GM19438 (cell line): ENCODE data around the gene RELL1.
"Not testable (repeated sequence)": the region's sequence is repeated elsewhere in the genome, so short reads cannot be mapped to it uniquely, and the experiment has no call there.

Experiments
- ATAC-seq: cut with Tn5 transposase; IDR thresholded peaks from one replicate; pipeline ENCODE4 v1.9.1; 2021; ENCODE audit warnings: low read depth; ENCODE audit not compliant: unreplicated experiment

The RELL1 gene

GRCh38 chr4:37693450-37694190 lies 7.4 kb upstream of the RELL1 start:
- ATAC-seq, result no peak

- ATAC-seq, result no peak
Measured at GRCh38 chr4:37693030-37693429, 6.9 kb upstream of the RELL1 start.

DNA sequence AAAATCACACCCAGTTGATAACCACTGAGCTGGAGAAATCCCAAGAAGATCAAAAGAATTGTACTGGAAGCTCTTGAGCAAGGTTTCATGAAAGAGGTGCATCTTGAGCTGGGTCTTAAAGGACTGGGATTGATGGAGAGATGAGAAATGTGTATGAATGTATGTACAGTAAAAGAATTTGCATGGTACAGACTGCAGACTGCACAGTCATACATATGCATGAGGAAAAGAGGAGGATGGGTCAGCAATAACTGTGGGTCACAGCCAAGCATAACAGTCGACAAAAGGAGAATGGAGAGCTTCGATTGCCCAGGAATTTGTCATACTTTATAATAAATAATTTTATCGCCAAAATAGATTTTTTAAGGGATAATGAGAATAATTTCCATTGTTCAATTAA lies 4.8 kb upstream of the RELL1 start:
- ATAC-seq, result no peak

DNA sequence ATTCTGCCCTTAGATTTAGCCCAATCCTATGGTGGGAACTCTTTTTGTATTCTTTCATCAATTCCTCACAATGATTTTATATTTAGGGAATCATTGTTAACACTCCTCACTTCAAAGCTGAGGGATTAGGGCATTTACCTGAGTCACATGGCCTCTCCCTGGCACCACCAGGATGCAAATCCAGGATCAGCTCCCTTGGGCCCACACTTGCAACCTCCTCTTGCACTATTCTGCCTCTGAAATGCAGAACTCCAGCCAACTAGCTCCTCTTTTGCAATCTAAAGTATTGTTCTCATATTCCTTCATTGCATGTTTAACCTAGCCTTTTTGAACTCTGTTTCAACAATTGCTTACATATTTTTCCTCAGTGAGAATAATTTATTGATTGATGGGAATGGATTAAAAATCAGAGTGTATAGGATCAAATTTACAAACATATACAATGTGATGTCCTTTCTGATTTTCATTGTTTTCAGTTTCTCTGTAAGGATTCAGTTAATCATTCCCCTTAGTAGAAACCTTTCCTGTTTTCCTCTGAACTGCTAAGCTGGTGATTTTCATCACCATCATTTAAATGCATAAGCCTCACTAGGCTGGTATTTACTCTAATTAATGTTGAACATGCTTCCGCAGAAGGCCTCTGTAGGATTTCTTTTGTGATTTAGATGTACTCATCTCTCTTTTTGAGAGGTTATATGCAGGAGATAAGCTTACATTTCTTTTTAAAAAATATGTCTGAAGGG lies 3.3 kb upstream of the RELL1 start:
- ATAC-seq, result no peak

GRCh38 chr4:37687681-37688080 lies 1.5 kb upstream of the RELL1 start:
- ATAC-seq, result no peak

- no peak for ATAC-seq
Measured at GRCh38 chr4:37687194-37687562, 1.0 kb upstream of the RELL1 start.

DNA sequence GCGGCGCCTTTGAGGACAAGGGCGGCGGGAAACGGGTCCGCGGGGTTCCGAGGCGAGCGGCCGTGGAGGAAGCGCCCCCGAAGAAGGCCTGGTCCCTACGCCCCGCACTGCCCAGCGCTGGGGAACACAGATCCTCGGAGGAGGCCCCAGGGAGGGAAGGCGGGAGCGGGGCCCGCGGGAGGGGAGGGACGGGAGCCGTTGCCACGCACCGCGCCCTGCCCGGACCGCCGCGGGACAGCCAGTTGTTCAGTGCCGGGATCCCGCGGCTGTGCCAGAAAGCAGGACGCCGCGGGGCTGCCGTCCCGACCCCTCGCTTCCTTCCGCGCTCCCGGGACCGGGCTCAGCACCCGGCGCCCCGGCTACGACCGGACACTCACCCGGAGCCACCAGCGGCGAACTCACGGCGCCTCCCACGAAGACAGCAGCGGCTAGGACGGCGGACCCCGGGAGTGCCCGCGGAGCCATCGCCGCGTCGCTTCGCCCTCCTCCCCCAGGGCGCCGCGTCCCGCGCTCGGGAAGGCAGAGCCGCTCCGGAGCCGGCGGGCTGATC lies 278 bp downstream of the RELL1 start:
- peak; percentile 23 for ATAC-seq

- ATAC-seq, result no peak
Measured at GRCh38 chr4:37685161-37685822, 884 bp downstream of the RELL1 start.

GRCh38 chr4:37684154-37684553 lies 2.0 kb downstream of the RELL1 start:
- ATAC-seq, result no peak

- ATAC-seq, result no peak
Measured at GRCh38 chr4:37682701-37683401, 3.3 kb downstream of the RELL1 start.

- no peak for ATAC-seq
Measured at GRCh38 chr4:37680089-37680488, 6.1 kb downstream of the RELL1 start.

GRCh38 chr4:37679301-37679700 lies 6.9 kb downstream of the RELL1 start:
- no peak for ATAC-seq

DNA sequence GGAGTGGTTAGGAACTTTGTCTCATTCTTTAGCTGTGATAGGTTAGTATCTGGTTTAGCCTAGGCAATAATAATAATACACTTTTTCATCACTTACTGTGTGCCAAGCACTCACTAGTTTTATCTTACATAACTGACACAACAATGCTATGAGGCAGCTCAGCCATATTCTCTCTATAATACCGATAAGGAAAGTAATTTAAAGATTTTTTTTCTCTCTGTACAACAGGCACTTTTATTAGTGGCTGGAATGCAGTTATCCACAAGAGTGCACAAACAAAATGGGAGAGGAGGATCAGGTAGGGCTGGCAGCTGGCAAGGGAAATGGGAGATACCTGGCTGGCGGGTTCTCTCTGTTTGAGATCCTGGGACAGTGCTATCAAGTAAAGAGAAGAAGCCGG lies 7.6 kb downstream of the RELL1 start:
- no peak for ATAC-seq

- ATAC-seq, result peak; percentile 95
Measured at GRCh38 chr4:37675587-37676290, 10.4 kb downstream of the RELL1 start.

DNA sequence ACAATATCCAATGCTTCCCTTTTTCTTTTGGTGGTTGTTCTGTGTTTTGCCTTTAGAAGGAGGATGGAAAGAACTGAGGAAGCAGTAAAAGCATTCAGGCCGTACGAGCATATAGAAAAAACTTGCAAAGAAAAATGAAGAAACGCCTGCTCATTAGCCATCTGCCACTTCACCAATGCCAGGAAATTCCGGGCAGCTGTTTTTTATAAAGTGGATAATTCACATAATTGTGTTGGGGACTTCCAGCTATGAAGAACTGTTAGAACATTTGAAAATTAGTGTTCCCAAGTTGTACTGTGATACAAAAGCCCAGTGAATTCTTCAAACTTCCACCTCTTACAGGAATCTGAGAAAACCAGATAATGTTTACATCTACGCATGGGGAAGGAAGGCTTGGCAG lies 11.7 kb downstream of the RELL1 start:
- ATAC-seq, result no peak

- no peak for ATAC-seq
Measured at GRCh38 chr4:37673538-37674192, 12.5 kb downstream of the RELL1 start.

DNA sequence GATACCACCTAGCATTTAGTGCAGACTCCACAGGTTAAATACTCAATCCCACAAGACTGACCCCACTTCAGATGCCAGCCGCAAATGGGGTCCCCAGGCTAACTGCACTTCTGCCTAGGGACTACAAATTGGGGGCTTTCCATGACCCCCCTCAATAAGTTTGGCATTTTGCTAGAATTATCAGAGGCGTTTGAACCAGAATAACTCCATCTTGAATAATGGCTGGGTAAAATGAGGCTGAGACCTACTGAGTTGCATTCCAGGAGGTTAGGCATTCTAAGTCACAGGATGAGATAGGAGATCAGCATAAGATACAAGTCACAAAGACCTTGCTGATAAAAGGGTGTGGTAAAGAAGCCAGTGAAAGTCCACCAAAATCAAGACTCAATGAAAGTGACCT lies 15.1 kb downstream of the RELL1 start:
- ATAC-seq, result no peak

GRCh38 chr4:37670249-37670648 lies 15.9 kb downstream of the RELL1 start:
- no peak for ATAC-seq

- ATAC-seq, result not testable (repeated sequence)
Measured at GRCh38 chr4:37669124-37669523, 17.1 kb downstream of the RELL1 start.
